MG63 (cell line): ENCODE results near the gene EFHC1. TPM values are rescaled to one million over a fixed set of nuclear protein-coding genes. Genes with fewer than 3 reads are reported as not detected.

ENCODE experiments used
- DNase-seq: peaks from one replicate; pipeline ENCODE4 v3.0.0-alpha.2; 2020
- H3K27me3 ChIP-seq: fragments of 250-450 bp; sonication (Bioruptor Pico); 2 replicates; pipeline ENCODE4 v1.5.1; 2020; ENCODE audit warnings: mild to moderate bottlenecking, moderate library complexity
- H3K36me3 ChIP-seq: fragments of 250-450 bp; sonication (Bioruptor Pico); 2 replicates; pipeline ENCODE4 v1.5.1; 2020; ENCODE audit warnings: mild to moderate bottlenecking, moderate library complexity
- H3K4me3 ChIP-seq: fragments of 250-450 bp; sonication (Bioruptor Pico); 2 replicates; pipeline ENCODE4 v1.5.1; 2020; ENCODE audit warnings: mild to moderate bottlenecking, moderate library complexity
- H3K9me3 ChIP-seq: fragments of 250-450 bp; sonication (Bioruptor Pico); 2 replicates; pipeline ENCODE4 v1.5.1; 2020; ENCODE audit warnings: mild to moderate bottlenecking, moderate library complexity
- total RNA-seq: library from RNA; depleted of rRNA; stranded (reverse); fragments of >200 nt; shearing (Covaris generic); gene quantifications from 2 replicates; pipeline ENCODE4 v1.2.3, GENCODE V29; 2014; ENCODE audit warnings: low replicate concordance

Gene EFHC1
- total RNA-seq, 1 experiment from 2014 or later: 78.4 TPM

GRCh38 chr6:52535711-52536423 is 115.7 kb downstream of the EFHC1 start:
- DNase-seq: no peak
- H3K36me3 ChIP-seq: peaks cover 96% of the 10 kb centered on the region
- no peaks in the 10 kb centered on the region for H3K9me3 ChIP-seq
- no peak overlapping the region for H3K4me3 ChIP-seq
- no peaks in the 10 kb centered on the region for H3K27me3 ChIP-seq

DNA sequence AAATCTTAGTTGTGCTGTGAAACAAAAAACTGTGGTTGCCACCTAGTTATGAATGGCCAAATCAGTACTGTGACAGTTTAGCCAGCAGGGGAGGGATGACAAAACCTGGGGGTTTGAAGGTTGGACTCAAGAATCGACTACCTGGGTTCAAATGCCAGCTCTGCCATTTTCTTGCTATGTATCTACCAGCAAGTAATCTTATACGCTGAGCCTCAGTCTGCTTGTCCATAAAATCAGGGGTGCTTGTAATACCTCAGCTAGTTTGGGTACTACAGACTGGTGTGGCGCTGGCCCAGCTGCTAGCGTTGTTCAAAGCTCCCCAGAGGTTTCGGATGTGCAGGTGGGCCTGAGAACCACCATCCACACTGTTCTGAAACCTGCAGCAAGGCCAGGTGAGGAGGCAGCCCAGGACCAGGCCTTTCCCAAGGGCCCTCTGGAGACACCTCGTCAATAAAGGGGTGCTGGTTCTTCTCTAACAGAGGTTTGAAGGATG is 116.3 kb downstream of the EFHC1 start:
- DNase-seq: no peak
- H3K36me3 ChIP-seq: peaks cover 96% of the 10 kb centered on the region
- no peaks in the 10 kb centered on the region for H3K9me3 ChIP-seq
- no peak overlapping the region for H3K4me3 ChIP-seq
- H3K27me3 ChIP-seq: no peaks in the 10 kb centered on the region

GRCh38 chr6:52537001-52537753 is 117.0 kb downstream of the EFHC1 start:
- no peak overlapping the region for H3K4me3 ChIP-seq
- no peak for DNase-seq
- no peaks in the 10 kb centered on the region for H3K9me3 ChIP-seq
- peaks cover 94% of the 10 kb centered on the region for H3K36me3 ChIP-seq
- H3K27me3 ChIP-seq: no peaks in the 10 kb centered on the region

- H3K4me3 ChIP-seq: no peak overlapping the region
- H3K27me3 ChIP-seq: no peaks in the 10 kb centered on the region
- peaks cover 95% of the 10 kb centered on the region for H3K36me3 ChIP-seq
- no peaks in the 10 kb centered on the region for H3K9me3 ChIP-seq
- DNase-seq: peak; percentile 96
Measured at GRCh38 chr6:52538252-52538900, 118.2 kb downstream of the EFHC1 start.

- Histone ChIP-seq H3K4me3 (no peak overlapping the region), H3K9me3 (no peaks in the 10 kb centered on the region), H3K27me3 (no peaks in the 10 kb centered on the region), H3K36me3 (peaks cover 95% of the 10 kb centered on the region)
- peak; percentile 75 for DNase-seq
Measured at GRCh38 chr6:52538901-52539354, 118.8 kb downstream of the EFHC1 start.

GRCh38 chr6:52539607-52540006 is 119.5 kb downstream of the EFHC1 start:
- H3K36me3 ChIP-seq: peaks cover 95% of the 10 kb centered on the region
- DNase-seq: peak; percentile 67
- no peak overlapping the region for H3K4me3 ChIP-seq
- no peaks in the 10 kb centered on the region for H3K27me3 ChIP-seq
- no peaks in the 10 kb centered on the region for H3K9me3 ChIP-seq

DNA sequence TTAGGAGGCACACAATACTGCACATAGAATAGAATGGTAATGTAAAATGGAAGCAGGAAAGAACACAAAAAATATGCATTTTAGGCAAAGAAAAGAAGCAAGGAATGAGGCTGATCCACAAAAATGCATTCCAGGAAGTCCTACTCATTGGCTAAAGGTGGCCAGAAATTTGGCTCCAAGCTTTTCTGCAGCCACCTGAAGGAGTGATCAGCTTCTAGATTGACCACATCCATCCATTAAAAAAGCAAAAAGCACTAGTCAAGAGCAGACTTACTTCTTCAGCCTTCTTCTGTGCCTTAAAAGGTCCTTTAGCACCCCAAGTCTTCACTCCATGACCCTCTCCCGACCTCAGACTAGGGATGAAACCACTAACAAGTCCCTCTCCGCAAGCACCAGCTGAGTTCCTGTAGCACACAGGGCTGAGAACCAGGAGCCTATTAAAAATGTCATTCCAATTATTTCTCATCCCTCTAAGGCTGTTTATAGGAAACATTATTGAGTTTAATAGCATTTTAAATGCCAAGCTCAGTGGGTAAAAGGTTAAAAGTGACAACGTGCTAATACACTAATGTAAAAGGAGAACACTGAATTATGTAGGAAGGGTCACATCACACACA is 120.3 kb downstream of the EFHC1 start:
- peaks cover 95% of the 10 kb centered on the region for H3K36me3 ChIP-seq
- no peaks in the 10 kb centered on the region for H3K27me3 ChIP-seq
- no peak overlapping the region for H3K4me3 ChIP-seq
- DNase-seq: peak; percentile 60
- no peaks in the 10 kb centered on the region for H3K9me3 ChIP-seq

GRCh38 chr6:52541135-52541534 is 121.0 kb downstream of the EFHC1 start:
- Histone ChIP-seq H3K9me3 (no peaks in the 10 kb centered on the region), H3K27me3 (no peaks in the 10 kb centered on the region), H3K36me3 (peaks cover 95% of the 10 kb centered on the region), H3K4me3 (no peak overlapping the region)
- DNase-seq: no peak

GRCh38 chr6:52543262-52543661 is 123.1 kb downstream of the EFHC1 start:
- Histone ChIP-seq H3K9me3 (no peaks in the 10 kb centered on the region), H3K36me3 (peaks cover 95% of the 10 kb centered on the region), H3K4me3 (no peak overlapping the region), H3K27me3 (no peaks in the 10 kb centered on the region)
- DNase-seq: no peak

DNA sequence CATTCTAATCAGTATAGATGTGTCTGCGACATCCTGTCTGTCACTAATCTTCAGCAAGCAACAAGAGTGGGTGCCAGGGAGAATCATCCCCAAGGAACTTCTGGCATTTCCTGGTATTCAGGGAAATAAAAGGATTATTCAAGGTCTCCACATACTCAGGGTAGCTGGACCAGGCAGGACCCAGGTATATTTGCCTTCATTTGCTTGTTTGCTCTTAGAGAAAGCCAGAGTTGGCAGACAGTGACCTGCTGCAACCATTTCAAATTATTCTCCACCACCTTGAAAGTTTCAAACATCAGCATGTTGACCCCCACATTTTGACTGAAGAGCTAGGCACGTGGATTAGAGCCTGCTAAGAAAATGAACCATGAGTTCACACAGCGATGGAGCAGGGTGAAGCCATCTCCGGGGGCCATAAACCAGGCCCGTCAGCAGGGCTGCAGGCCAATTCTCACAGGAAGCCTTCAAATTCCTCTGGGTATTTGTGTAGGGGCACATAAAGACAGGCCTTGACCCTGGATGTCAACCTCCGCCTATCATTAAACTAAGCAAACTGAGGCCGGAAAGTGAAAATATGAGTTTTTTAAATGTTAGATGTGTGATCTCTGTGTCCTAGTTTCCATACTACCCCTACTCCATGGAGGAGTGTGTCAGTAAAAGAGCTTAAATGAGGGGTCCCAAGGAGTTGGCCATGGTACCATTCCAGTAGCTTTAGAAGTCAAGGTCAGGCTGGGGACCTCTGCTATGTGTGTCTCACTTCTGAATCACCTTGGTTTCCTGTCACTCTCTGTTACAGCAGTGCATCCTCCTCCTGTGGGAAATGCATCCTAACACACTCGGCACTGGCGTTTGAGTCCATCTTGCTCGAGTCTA is 123.8 kb downstream of the EFHC1 start:
- H3K9me3 ChIP-seq: no peaks in the 10 kb centered on the region
- peaks cover 98% of the 10 kb centered on the region for H3K36me3 ChIP-seq
- peak; percentile 92 for DNase-seq
- H3K27me3 ChIP-seq: no peaks in the 10 kb centered on the region
- H3K4me3 ChIP-seq: no peak overlapping the region

DNA sequence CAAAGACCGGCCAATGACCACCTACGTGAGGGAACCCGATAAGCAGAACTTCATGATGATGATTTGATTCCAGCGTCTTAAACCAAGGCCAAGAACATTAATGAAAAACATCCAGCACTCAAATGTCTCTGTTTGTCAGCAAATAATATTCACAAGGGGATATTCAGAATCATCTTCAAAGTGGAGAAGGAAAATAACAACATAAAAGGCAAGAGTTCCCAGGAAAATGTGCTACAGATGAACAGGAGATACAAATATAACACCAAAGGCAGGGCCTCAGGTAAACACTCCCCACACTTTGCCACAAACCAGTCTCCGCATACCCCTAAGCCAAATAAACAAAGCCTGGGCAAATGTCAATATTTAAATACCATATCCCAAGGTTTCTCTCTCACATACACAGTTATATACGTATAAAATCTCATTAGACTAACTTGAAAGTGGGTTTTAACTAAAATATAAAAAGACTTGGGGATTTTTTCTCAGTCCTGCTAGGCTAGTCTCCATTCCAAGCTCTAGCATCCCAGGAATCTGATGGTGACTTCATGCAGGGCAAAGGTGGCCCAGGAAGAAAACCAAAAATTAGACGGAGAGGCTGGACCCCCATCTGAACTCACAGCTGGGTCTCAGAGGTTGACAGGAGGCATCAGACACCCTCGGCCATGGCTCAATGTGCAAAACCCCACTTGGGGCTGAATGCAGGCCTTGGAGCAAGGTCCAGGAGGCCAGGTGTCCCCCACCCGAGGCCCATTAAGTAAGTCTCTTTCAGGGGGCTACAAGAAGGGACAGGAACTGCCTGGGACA is 124.7 kb downstream of the EFHC1 start:
- Histone ChIP-seq H3K27me3 (no peaks in the 10 kb centered on the region), H3K9me3 (no peaks in the 10 kb centered on the region), H3K36me3 (peaks cover 98% of the 10 kb centered on the region), H3K4me3 (no peak overlapping the region)
- DNase-seq: no peak

- Histone ChIP-seq H3K4me3 (no peak overlapping the region), H3K36me3 (peaks cover 98% of the 10 kb centered on the region), H3K27me3 (no peaks in the 10 kb centered on the region), H3K9me3 (no peaks in the 10 kb centered on the region)
- no peak for DNase-seq
Measured at GRCh38 chr6:52545406-52546119, 125.4 kb downstream of the EFHC1 start.

DNA sequence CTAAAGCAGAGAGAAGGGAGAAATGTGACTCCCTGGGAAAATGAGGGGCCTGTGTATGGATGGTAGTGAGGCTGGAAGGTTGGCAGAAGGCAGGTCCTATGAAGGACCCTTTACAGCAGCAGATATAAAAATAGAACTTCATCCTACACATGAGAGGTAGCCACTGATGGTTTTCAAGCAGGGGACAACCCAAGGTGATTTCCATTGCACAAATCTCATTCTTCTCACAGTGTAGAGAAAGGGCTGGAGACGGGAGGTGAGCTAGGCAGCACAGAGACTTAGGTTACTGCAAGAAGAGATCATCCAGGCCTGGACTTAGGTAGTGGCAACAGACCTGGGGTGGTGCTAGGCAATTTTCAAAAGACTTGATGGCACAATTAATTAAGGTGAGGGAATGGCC is 126.0 kb downstream of the EFHC1 start:
- H3K36me3 ChIP-seq: peaks cover 98% of the 10 kb centered on the region
- no peak for DNase-seq
- no peaks in the 10 kb centered on the region for H3K27me3 ChIP-seq
- no peaks in the 10 kb centered on the region for H3K9me3 ChIP-seq
- H3K4me3 ChIP-seq: no peak overlapping the region

DNA sequence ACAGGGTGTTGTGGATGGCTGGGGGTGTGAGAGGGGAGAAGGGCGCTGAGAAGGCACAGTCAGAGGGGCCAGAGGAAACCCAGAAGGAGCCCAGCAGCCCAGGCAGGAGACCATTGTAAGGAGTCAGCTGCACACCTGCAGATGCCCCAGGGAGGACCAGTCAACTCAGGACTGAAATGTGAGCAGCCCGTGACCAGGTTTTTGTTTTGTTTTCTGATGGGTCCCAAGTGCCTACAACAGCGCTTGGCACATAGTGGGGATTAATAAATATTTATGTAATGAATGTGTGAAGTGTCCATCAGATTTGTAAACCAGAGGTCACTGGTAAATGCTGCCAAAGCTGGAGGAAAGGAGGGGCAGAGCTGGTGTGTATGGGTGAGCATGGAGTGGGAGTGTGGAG is 126.5 kb downstream of the EFHC1 start:
- Histone ChIP-seq H3K36me3 (peaks cover 97% of the 10 kb centered on the region), H3K4me3 (no peak overlapping the region), H3K27me3 (no peaks in the 10 kb centered on the region), H3K9me3 (no peaks in the 10 kb centered on the region)
- DNase-seq: peak; percentile 63
